Measurements from ENCODE around the gene RAB3GAP2. TPM values are rescaled to one million over a fixed set of nuclear protein-coding genes. Genes with fewer than 3 reads are reported as not detected.
"Not testable (repeated sequence)": the region's sequence is repeated elsewhere in the genome, so short reads cannot be mapped to it uniquely, and the experiment has no call there.

RAB3GAP2 gene
- total RNA-seq, 1 donor from 2014 or later: 49.2 TPM

DNA sequence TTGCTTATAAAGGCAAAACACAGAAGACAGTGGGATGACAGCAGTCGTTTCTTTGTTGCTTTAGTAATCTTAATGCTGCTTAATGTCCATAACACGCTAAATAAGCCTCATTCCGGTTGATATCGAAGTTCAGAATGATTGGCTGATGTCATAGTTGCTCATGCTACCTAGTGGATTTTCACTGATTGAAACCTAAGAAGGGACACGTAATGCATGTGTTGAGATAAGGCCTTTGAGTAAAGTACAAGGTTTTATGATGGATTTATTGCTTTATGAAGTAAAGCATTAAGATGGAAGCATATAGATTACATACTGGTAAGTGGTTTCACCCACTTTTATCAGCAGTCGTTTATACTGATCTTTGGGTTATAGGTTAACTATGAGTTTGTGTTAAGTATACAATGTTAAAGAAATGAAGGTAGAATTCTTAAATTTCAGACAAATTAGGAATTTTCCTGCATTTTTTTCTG, 153.2 kb downstream of the RAB3GAP2 start:
- intact Hi-C loops (cut with DNase I): no loop called here
- DNase-seq (ENCODE audit: low spot score) (no peak), ATAC-seq (no peak)

DNA sequence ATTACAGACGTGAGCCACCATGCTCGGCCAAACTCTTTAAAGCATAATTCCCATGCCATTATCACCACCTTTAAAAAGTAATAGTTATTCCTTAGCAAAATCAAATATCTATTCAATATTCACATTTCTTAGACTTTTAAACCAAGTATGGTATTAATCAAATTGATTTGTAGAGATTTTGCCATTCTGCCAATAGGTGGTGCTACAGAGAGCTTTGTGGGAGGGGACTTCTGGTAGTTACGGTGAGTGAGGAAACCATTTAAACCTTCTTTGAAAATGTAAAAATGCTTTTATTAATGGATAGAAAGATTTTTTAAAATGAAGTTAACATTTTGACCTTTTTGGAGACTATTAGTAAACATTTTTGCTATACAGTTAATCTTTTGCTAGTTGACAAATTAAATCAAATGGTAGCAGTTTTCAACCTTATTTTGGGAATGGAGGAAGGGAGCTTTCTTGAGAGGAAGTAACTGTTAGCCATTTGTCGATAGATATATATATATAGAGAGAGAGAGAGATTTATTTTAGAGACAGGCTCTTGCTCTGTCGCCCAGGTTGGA, 159.0 kb downstream of the RAB3GAP2 start:
- intact Hi-C loops (cut with DNase I): no loop called here
- no peak for ATAC-seq
- no peak for DNase-seq (ENCODE audit: low spot score)

DNA sequence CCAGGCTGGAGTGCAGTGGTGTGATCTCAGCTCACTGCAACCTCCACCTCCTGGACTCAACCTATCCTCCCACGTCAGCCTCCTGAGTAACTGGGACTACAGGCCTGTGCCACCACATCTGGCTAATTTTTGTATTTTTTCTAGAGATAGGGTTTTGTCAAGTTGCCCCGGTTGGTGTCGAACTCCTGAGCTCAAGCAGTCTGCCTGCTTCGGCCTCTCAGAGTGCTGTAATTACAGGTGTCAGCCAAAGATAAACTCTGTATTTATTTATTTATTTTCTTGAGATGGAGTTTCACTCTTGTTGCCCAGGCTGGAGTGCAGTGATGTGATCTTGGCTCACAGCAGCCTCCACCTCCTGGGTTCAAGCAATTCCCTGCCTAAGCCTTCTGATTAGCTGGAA, 159.7 kb downstream of the RAB3GAP2 start:
- intact Hi-C loops (cut with DNase I); ATAC-seq: not testable (repeated sequence)

DNA sequence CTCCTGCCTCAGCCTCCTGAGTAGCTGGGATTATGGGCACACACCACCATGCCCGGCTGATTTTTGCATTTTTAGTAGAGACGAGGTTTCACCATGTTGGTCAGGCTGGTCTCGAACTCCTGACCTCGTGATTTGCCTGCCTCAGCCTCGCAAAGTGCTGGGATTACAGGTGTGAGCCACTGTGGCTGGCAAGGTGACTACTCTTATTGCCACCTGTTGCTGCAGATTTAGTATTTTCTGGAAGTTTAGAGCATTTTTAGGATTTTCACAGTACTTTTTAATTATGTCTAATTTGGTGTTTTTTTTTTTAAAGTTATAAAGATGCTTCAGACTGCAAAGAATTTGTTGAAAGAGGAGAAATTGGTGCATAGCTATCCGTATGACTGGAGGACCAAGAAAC, 161.8 kb downstream of the RAB3GAP2 start:
- DNase-seq (ENCODE audit: low spot score); intact Hi-C loops (cut with DNase I); ATAC-seq: not testable (repeated sequence)

More for the DNA sequence above, 159.7 kb downstream of the RAB3GAP2 start:
- DNase-seq (ENCODE audit: low spot score): not testable (repeated sequence)

DNA sequence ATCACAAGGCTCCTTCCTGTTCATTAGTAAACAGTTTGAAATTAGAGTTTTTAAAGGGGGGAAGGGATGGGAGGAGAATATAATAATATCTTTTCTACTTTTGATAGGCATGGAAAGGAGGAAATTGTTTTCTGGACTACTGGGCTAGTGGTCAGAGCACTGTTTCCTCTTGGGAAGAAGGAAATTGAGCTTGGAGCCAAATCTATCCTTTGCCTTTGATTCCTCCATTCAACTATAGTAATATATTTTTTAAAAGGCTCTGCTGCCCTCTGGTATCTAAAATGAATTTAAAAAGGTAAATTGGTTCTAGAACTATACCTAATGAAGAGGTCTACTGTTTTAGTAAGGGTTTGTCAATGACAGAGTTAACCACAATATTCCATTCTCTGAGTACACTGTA, 172.4 kb downstream of the RAB3GAP2 start:
- no peak for ATAC-seq
- DNase-seq (ENCODE audit: low spot score): no peak
- intact Hi-C loops (cut with DNase I): no loop called here

Small RNA genes lying within 50 kb of the gene (microRNA-seq; reads per million reads assigned to microRNA genes)
- gene MIR194-1: not detected
- gene MIR215: not detected
- gene MIR664A: 170 reads per million, percentile 63 among the genes with 10 or more reads in this experiment

Other genes with a start within 250 kb of the RAB3GAP2 start
- 85.9 TPM for gene EPRS1, start 225.9 kb downstream of the RAB3GAP2 start, total RNA-seq
- gene BPNT1, start 182.7 kb downstream of the RAB3GAP2 start, total RNA-seq: 18.5 TPM
- 48.7 TPM for gene IARS2, start 178.3 kb downstream of the RAB3GAP2 start, total RNA-seq